ENCODE data around the gene CYBB. TPM values are rescaled to one million over a fixed set of nuclear protein-coding genes. Genes with fewer than 3 reads are reported as not detected.
"Not testable (repeated sequence)": the region's sequence is repeated elsewhere in the genome, so short reads cannot be mapped to it uniquely, and the experiment has no call there.

Gene CYBB
- total RNA-seq, 6 donors from 2014 or later = 12.1 to 254 (median 45.5) TPM

DNA sequence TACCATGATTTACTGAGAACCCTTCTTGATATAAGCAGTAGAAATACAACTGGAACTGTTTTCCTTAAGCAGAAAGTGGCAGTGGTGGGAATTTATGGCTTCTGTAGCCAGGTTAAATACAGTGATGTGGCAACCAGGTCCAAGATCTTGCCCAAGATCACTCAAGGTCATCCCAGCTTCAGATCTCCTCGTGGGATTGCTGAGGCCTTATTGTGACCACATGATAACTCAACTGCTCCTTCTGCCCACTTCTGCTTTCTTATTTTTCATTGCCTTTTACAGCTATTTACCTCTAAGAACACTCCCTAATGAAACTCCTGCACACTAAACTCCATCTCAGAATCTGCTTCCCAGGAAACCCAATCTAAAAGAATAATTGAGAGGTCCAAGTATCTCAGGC is 12.4 kb upstream of the CYBB start:
- H3K4me3 ChIP-seq = no peak overlapping the region
- TF ChIP-seq CTCF (IDR thresholded peaks at IDR 0.05) = no peak
- no peak for TF ChIP-seq EP300 (IDR thresholded peaks at IDR 0.05)
- TF ChIP-seq POLR2AphosphoS5 (IDR thresholded peaks at IDR 0.05) = no peak
- TF ChIP-seq POLR2A (IDR thresholded peaks at IDR 0.05) = no peak
- no peaks in the 10 kb centered on the region for H3K27me3 ChIP-seq
- no peaks in the 10 kb centered on the region for H3K36me3 ChIP-seq
- H3K4me1 ChIP-seq = no peaks in the 10 kb centered on the region
- no peak for ATAC-seq (ENCODE audit: low FRiP score in 2 of 2)
- H3K9me3 ChIP-seq = no peaks in the 10 kb centered on the region
- no peak overlapping the region for H3K27ac ChIP-seq
- WGBS, 2 donors = 42 to 50% methylated on average over 1 of the region's 1 CpG
- DNase-seq = no peak

GRCh38 chrX:37768866-37769265 is 11.0 kb upstream of the CYBB start:
- H3K4me3 ChIP-seq; H3K9me3 ChIP-seq; H3K27ac ChIP-seq; ATAC-seq (ENCODE audit: low FRiP score in 2 of 2); H3K36me3 ChIP-seq; H3K27me3 ChIP-seq; H3K4me1 ChIP-seq: not testable (repeated sequence)
- peak in 1 of 2 donors; percentile 8 for DNase-seq
- WGBS, 2 donors = 89 to 95% methylated on average over 9 of the region's 9 CpGs

DNA sequence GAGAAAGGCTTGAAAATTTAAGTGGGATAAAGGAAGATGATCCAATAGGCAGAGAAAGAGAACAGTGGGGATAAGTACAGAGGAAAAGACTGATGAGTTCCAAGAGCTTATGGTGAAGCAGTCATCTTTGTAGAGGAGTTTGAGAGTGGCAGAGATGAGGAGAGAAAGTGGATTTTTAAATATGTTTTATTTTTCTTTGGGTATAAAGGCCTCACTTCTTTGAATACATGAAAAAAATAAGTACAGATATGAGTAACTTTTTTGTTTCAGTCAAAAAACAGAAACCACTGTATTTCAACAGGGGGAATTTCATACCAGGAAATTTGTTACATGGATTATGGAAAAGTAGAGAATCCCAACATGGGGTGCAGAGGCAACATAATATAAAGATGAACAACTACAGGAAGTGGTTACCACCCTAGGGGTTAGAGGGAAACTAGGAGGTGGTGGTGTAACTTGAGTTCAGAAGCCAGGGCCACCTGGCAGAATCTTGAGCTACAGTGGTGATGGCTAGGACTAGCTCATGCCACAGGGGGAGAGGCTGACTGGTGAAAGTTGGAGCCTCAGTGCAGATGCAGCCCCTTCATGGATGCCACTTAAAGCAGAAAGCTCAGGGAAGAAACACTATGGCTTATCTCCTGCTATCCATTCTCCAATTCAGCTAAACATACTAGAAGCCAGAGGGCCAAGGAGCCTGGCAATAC is 3.4 kb upstream of the CYBB start:
- Histone ChIP-seq H3K4me1 (no peaks in the 10 kb centered on the region), H3K36me3 (no peaks in the 10 kb centered on the region), H3K4me3 (no peak overlapping the region), H3K27ac (no peak overlapping the region), H3K9me3 (no peaks in the 10 kb centered on the region), H3K27me3 (no peaks in the 10 kb centered on the region)
- DNase-seq (no peak), ATAC-seq (ENCODE audit: low FRiP score in 2 of 2) (no peak)
- no peak for TF ChIP-seq CTCF (IDR thresholded peaks at IDR 0.05)
- no peak for TF ChIP-seq POLR2AphosphoS5 (IDR thresholded peaks at IDR 0.05)
- TF ChIP-seq POLR2A (IDR thresholded peaks at IDR 0.05) = no peak
- no peak for TF ChIP-seq EP300 (IDR thresholded peaks at IDR 0.05)

DNA sequence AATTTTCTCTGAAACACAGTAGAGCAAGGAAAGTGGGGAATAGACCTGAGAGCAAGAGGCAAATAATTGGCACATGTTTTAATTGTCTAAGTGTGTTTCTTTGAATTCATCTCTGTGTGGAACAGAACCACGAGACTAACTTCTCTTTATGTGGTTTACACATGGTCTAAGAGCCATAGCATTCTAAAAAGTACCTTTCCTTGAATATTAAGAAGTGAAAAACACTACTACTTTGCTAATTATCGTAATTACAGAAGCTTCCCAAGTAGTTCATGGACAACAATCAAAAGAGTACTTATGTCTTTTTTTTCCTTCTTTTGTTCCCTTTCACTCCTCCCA is 2.9 kb upstream of the CYBB start:
- DNase-seq = no peak
- H3K36me3 ChIP-seq = no peaks in the 10 kb centered on the region
- H3K27ac ChIP-seq = no peak overlapping the region
- no peaks in the 10 kb centered on the region for H3K27me3 ChIP-seq
- ATAC-seq (ENCODE audit: low FRiP score in 2 of 2) = no peak
- WGBS, 2 donors = 34 to 61% methylated on average over 2 of the region's 2 CpGs
- H3K4me1 ChIP-seq = no peaks in the 10 kb centered on the region
- TF ChIP-seq POLR2A (IDR thresholded peaks at IDR 0.05) = no peak
- TF ChIP-seq POLR2AphosphoS5 (IDR thresholded peaks at IDR 0.05) = no peak
- TF ChIP-seq CTCF (IDR thresholded peaks at IDR 0.05) = no peak
- TF ChIP-seq EP300 (IDR thresholded peaks at IDR 0.05) = no peak
- no peaks in the 10 kb centered on the region for H3K9me3 ChIP-seq
- H3K4me3 ChIP-seq = no peak overlapping the region

DNA sequence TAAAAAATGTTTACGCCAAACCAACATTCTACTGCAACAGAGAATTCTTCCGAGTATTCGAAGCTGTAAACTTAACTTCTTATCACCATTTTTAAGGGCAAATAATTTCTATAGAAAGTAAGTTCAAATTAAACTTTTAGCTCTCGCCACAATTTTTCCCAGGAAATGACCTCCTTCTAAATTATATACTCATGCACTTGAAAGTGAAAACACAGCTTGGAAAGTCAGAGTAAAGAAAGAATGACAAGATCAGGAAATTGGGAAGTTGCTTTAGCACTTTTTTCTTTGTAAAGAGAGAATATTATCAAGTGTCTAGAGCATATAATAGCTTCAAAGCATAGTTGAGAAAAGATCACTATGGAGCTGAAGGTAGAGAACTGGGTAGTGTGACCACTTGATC is 1.2 kb downstream of the CYBB start:
- Histone ChIP-seq H3K9me3 (no peaks in the 10 kb centered on the region), H3K36me3 (no peaks in the 10 kb centered on the region), H3K27ac (peak overlapping the region in 2 of 4 donors; percentile 4 to 30), H3K4me1 (no peaks in the 10 kb centered on the region), H3K4me3 (peak overlapping the region in 2 of 4 donors; percentile 3 to 30), H3K27me3 (no peaks in the 10 kb centered on the region)
- 84% methylated on average over 4 of the region's 4 CpGs for WGBS, 2 donors
- no peak for TF ChIP-seq EP300 (IDR thresholded peaks at IDR 0.05)
- no peak for TF ChIP-seq POLR2A (IDR thresholded peaks at IDR 0.05)
- no peak for TF ChIP-seq POLR2AphosphoS5 (IDR thresholded peaks at IDR 0.05)
- no peak for DNase-seq
- ATAC-seq (ENCODE audit: low FRiP score in 2 of 2) = no peak

- ATAC-seq (ENCODE audit: low FRiP score in 2 of 2) (no peak), DNase-seq (no peak)
- Histone ChIP-seq H3K9me3 (no peaks in the 10 kb centered on the region), H3K27me3 (no peaks in the 10 kb centered on the region), H3K36me3 (no peaks in the 10 kb centered on the region), H3K4me1 (no peaks in the 10 kb centered on the region), H3K27ac (peak overlapping the region in 2 of 4 donors; percentile 4 to 30), H3K4me3 (peak overlapping the region in 2 of 4 donors; percentile 3 to 30)
- no peak for TF ChIP-seq EP300 (IDR thresholded peaks at IDR 0.05)
- TF ChIP-seq POLR2AphosphoS5 (IDR thresholded peaks at IDR 0.05) = no peak
- TF ChIP-seq CTCF (IDR thresholded peaks at IDR 0.05) = no peak
- no peak for TF ChIP-seq POLR2A (IDR thresholded peaks at IDR 0.05)
- WGBS, 2 donors = 80 to 86% methylated on average over 3 of the region's 3 CpGs
Measured at GRCh38 chrX:37781814-37782213, 2.0 kb downstream of the CYBB start.
